Right lobe of liver (tissue), 4 donors: ENCODE data around the gene SLC25A17.

ENCODE experiments used
- CTCF ChIP-seq, 4 donors: fragments of 200-600 bp in 3 of 4; fragments of 450-650 bp in 1 of 4; IDR thresholded peaks; one replicate each; pipeline versions ENCODE4 v1.5.1 to v1.8.0; 2016 to 2022; ENCODE audit warnings: antibody characterized with exemption in 4 of 4, mild to moderate bottlenecking in 2 of 4
- POLR2A ChIP-seq: fragments of 450-650 bp; IDR thresholded peaks from one replicate; pipeline ENCODE4 v1.6.1; 2017; ENCODE audit warnings: antibody characterized with exemption, mild to moderate bottlenecking
- donor health status: DM: no; HTN: no; CAD: no.
- donor health status: DM: no; HTN: no; CAD: no.
- donor health status: DM: no; HTN: yes; CAD: no.

DNA sequence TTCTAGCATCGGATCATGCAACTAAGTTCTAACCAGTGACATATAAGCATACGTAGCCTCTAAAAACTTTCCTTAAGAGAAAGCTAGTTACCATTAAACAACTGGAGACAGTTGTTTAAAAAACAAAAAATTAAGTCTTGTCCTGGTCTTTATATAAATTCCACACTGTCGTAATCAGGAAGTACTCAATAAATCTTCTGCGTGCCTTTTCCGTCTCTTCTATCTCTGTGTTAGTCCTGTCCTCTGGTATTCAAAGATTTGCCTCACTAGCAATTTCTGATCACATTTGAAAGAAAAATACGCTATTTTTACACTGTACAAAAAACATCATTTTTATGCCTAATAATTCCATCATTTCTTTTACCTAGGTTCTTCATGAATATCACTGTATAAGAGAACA is 10.0 kb upstream of the SLC25A17 start:
- TF ChIP-seq CTCF (IDR thresholded peaks at IDR 0.05) (no peak), POLR2A (no peak)
